GM12878 (cell line): Measurements from ENCODE around the gene GUCA2B. TPM values are rescaled to one million over a fixed set of nuclear protein-coding genes. Genes with fewer than 3 reads are reported as not detected.

Experiments used
- ATAC-seq: fragments of 200-7000 bp; cut with Tn5 transposase; 3 replicates; pipeline ENCODE4 v1.9.1; 2020; ENCODE audit warnings: mild to moderate bottlenecking, moderate library complexity
- BruUV-seq: library from RNA; stranded (reverse); fragments of 400-500 nt; replicated peaks from 2 replicates; lab custom pipeline; 2021; lab: Mats Ljungman, UMichigan
- CTCF ChIA-PET: fragments of 300-600 bp; sonication (Branson Sonifier 250); formaldehyde crosslinking; extraction: SDS; loops from one replicate; lab custom pipeline; 2021; ENCODE audit warnings: inconsistent platforms; lab: Yijun Ruan, JAX
- POLR2A ChIA-PET: fragments of 350-600 bp; formaldehyde crosslinking; extraction: SDS; loops from one replicate; lab custom pipeline; 2021; ENCODE audit warnings: inconsistent platforms; lab: Charles Lee
- RAD21 ChIA-PET: fragments of 300-600 bp; sonication (Branson Sonifier 250); formaldehyde crosslinking; loops from one replicate; lab custom pipeline; 2023; ENCODE audit warnings: antibody characterized with exemption; ENCODE audit not compliant: unreplicated experiment; lab: Charles Lee
- SMC1A ChIA-PET: fragments of 300-600 bp; sonication (Branson Sonifier 250); formaldehyde crosslinking; loops from one replicate; lab custom pipeline; 2023; ENCODE audit not compliant: unreplicated experiment, uncharacterized antibody; lab: Charles Lee
- DNase-seq: peaks from one replicate; pipeline ENCODE4 v3.0.0-alpha.2; 2011; ENCODE audit warnings: low read depth, low spot score
- FAIRE-seq: peaks from 3 replicates; lab custom pipeline; 2011; peaks lifted over from hg19 to GRCh38; lab: Jason Lieb, UNC
- H2AFZ ChIP-seq: 2 replicates; pipeline ENCODE4 v1.6.0; 2011; ENCODE audit warnings: low read depth, low read length, control low read depth; ENCODE audit not compliant: control insufficient read depth
- H3K27ac ChIP-seq: 2 replicates; pipeline ENCODE4 v1.5.1; 2011; ENCODE audit warnings: control low read depth; ENCODE audit not compliant: control insufficient read depth, insufficient read depth
- H3K27me3 ChIP-seq, 2 experiments: replicated peaks in 1 of 2; 2 replicates each; pipeline versions ENCODE4 v1.6.0 to v1.6.1; 2011; ENCODE audit warnings: low read length in 1 of 2; ENCODE audit not compliant: control insufficient read depth in 2 of 2, insufficient read depth in 2 of 2
- H3K36me3 ChIP-seq, 2 experiments: 2 replicates each; pipeline ENCODE4 v1.5.1; 2011; ENCODE audit warnings: low read length in 1 of 2; ENCODE audit not compliant: control insufficient read depth in 2 of 2, insufficient read depth in 2 of 2
- H3K4me1 ChIP-seq: 2 replicates; pipeline ENCODE4 v1.6.1; 2011; ENCODE audit warnings: mild to moderate bottlenecking, low read length, moderate library complexity, mixed read lengths; ENCODE audit not compliant: control insufficient read depth, insufficient read depth
- H3K4me2 ChIP-seq: 2 replicates; pipeline ENCODE4 v1.6.0; 2011; ENCODE audit warnings: control low read depth; ENCODE audit not compliant: control insufficient read depth, insufficient read depth
- H3K4me3 ChIP-seq: fragments of 200-600 bp; sonication (generic); 2 replicates; pipeline ENCODE4 v1.5.1; 2016
- H3K79me2 ChIP-seq: 2 replicates; pipeline ENCODE4 v1.6.0; 2011; ENCODE audit warnings: low read length; ENCODE audit not compliant: control insufficient read depth, insufficient read depth
- H3K9ac ChIP-seq: 2 replicates; pipeline ENCODE4 v1.8.0; 2011; ENCODE audit warnings: low read length, control low read depth, mixed read lengths; ENCODE audit not compliant: control insufficient read depth, insufficient read depth
- H3K9me3 ChIP-seq: replicated peaks from 3 replicates; pipeline ENCODE4 v1.5.1; 2011; ENCODE audit warnings: mild to moderate bottlenecking, low read length; ENCODE audit not compliant: control insufficient read depth, insufficient read depth
- H4K20me1 ChIP-seq: 2 replicates; pipeline ENCODE4 v1.6.0; 2011; ENCODE audit not compliant: control insufficient read depth, insufficient read depth
- BCL11A ChIP-seq: IDR thresholded peaks from 2 replicates; pipeline ENCODE4 v1.6.1; 2011; ENCODE audit warnings: low read depth, low read length
- EP300 ChIP-seq, 2 experiments: fragments of 150-350 bp in 1 of 2; IDR thresholded peaks; 2 replicates each; pipeline ENCODE4 v1.6.1; 2011 to 2012; ENCODE audit warnings: low read depth in 2 of 2, low read length in 2 of 2, borderline replicate concordance in 1 of 2, improper control_type of control experiment in 1 of 2, inconsistent platforms in 1 of 2; ENCODE audit not compliant: control insufficient read depth in 1 of 2
- KDM1A ChIP-seq: fragments of 200-600 bp; sonication (generic); IDR thresholded peaks from 2 replicates; pipeline ENCODE4 v1.6.1; 2016; ENCODE audit warnings: borderline replicate concordance
- SIN3A ChIP-seq: IDR thresholded peaks from 2 replicates; pipeline ENCODE4 v1.6.1; 2012; ENCODE audit warnings: low read depth, low read length, improper control_type of control experiment
- ZNF384 ChIP-seq: IDR thresholded peaks from 2 replicates; pipeline ENCODE4 v1.6.1; 2012; ENCODE audit warnings: low read depth, mild to moderate bottlenecking, low read length, improper control_type of control experiment, borderline replicate concordance
- ZSCAN29 ChIP-seq: fragments of 450-650 bp; IDR thresholded peaks from 2 replicates; pipeline ENCODE4 v1.6.1; 2017; ENCODE audit warnings: mild to moderate bottlenecking, moderate library complexity
- WGBS: methylation state at CpG from one replicate; pipeline ENCODE4 v1.1.6; 2016; ENCODE audit warnings: low lambda C conversion rate; ENCODE audit not compliant: insufficient replicate concordance, insufficient coverage; ENCODE audit errors: missing lambda C conversion rate; 5-methylcytosine and 5-hydroxymethylcytosine counted together
- in situ Hi-C: fragments of 300-500 bp; cut with MboI; formaldehyde crosslinking; loops from 9 replicates; pipeline ENCODE4 v1.14.3; 2018; ENCODE audit warnings: mixed read lengths
- intact Hi-C: fragments of 100-400 bp; cut with micrococcal nuclease; formaldehyde crosslinking; loops from one replicate; pipeline ENCODE4 v1.14.2; 2022; ENCODE audit not compliant: unreplicated experiment
- polyA plus RNA-seq, 11 experiments: library from polyadenylated mRNA; depleted of rRNA in 4 of 11; unstranded in 6 of 11; stranded (reverse) in 5 of 11; fragments of >200 nt; fragmentation: Nextera tagmentation in 4 of 11; fragmentation: Illumina TruSeq in 1 of 11; extraction: Ambion mirVana in 4 of 11; extraction: Trizol in 1 of 11; gene quantifications; 1 replicate in 1 of 11; 2 replicates in 10 of 11; pipeline versions ENCODE4 v1.2.1 to v1.2.3, GENCODE V29; 2011 to 2016; ENCODE audit warnings: inconsistent platforms in 2 of 11, missing spikeins in 2 of 11, low read depth in 1 of 11
- total RNA-seq, 4 experiments: library from RNA; depleted of rRNA in 3 of 4; stranded (reverse); fragments of >200 nt in 3 of 4; fragmentation: Illumina TruSeq in 1 of 4; extraction: Trizol in 1 of 4; gene quantifications; 2 replicates each; pipeline versions ENCODE4 v1.2.1 to v1.2.3, GENCODE V29; 2013 to 2021
- TF ChIP-seq, protein P1 (sequence below): IDR thresholded peaks from 2 replicates; pipeline ENCODE4 v1.6.1; 2012; ENCODE audit warnings: low read depth, low read length, improper control_type of control experiment

Gene GUCA2B
- total and polyA plus RNA-seq, 10 of the 15 experiments (the other 5 are each of a cell fraction or from before 2014, with no cell fraction given), result not detected

DNA sequence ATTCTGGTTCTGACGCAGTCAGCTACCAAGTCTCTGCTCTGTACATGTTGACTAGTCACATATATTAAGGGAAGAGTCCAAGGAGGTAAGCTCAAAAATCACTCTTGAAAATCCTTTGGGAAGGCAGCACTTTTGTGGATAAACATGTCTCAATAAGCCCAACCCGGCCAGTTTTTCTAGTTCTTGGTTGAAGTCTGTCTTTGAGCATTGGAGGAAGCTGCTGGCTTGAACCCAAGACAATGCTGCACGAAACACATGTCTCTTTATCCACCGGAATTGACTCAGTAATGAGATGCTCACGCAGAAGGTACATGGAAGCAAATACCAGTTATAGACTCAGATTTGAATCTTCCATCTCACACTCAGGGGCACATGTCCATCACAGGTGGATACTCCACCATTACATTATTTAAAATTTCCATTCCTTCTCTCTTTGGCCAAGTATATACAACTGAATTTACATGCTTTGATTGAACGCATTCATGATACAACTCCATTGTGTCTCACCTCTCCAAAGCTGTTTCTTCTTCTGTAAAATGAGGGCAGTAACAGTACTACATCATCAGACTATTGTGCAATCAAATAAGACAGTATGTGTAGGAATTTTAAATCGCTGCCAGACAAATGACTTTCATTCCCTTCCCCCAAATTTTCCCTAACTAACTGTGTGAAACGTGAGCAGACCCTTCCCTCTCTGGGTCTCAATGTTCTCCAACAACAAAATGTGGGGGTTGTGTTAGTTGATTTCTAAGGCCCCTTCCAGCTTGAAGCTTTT lies 20.9 kb downstream of the GUCA2B start:
- Histone ChIP-seq H3K9me3 (no peaks in the 10 kb centered on the region), H3K79me2 (no peaks in the 10 kb centered on the region), H3K27me3 (no peaks in the 10 kb centered on the region), H3K27ac (no peak overlapping the region), H4K20me1 (no peaks in the 10 kb centered on the region), H2AFZ (no peak overlapping the region), H3K36me3 (peaks cover 0 to 3% of the 10 kb centered on the region in 2 experiments; a peak in 3 of 4 replicates), H3K9ac (no peak overlapping the region), H3K4me1 (no peaks in the 10 kb centered on the region), H3K4me2 (no peak overlapping the region), H3K4me3 (no peak overlapping the region)
- TF ChIP-seq ZSCAN29, result no peak
- TF ChIP-seq SIN3A, result no peak
- TF ChIP-seq, protein P1, sequence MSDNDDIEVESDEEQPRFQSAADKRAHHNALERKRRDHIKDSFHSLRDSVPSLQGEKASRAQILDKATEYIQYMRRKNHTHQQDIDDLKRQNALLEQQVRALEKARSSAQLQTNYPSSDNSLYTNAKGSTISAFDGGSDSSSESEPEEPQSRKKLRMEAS, result no peak
- no peak for TF ChIP-seq KDM1A
- no peak for TF ChIP-seq ZNF384
- TF ChIP-seq BCL11A, result no peak
- TF ChIP-seq EP300 (IDR thresholded peaks at IDR 0.05; ENCODE audit: borderline replicate concordance in 1 of 2, control insufficient read depth in 1 of 2, low read depth in 2 of 2, low read length in 2 of 2), result no peak
- ATAC-seq (no peak), FAIRE-seq (no peak), DNase-seq (no peak)
- SMC1A ChIA-PET, result interaction anchor here (0.6 to 2.8 kb wide), 24 partner anchors 9 to 658 kb away, joined by 3 to 19 read pairs (median 4); no protein-coding TSS in a partner anchor
- WGBS, result 91% methylated on average over 8 of the region's 8 CpGs
- in situ Hi-C loops, result loop anchor here (10.0 kb wide), 1 partner anchor 599 kb away; no protein-coding TSS in a partner anchor
- CTCF ChIA-PET, result interaction anchor here (0.5 to 4.2 kb wide), 74 partner anchors 12 to 905 kb away, joined by 3 to 48 read pairs (median 3); partner anchors contain the start of gene GUCA2A
- no TSS peak for BruUV-seq
- intact Hi-C loops, result loop anchor here (1.0 to 10.0 kb wide), 3 partner anchors 27 to 600 kb away; partner anchors contain the start of gene CCDC30
- POLR2A ChIA-PET, result interaction anchor here (0.6 kb wide), 2 partner anchors 284 to 552 kb away, joined by 3 to 4 read pairs; no protein-coding TSS in a partner anchor
- RAD21 ChIA-PET, result interaction anchor here (0.6 to 3.0 kb wide), 23 partner anchors 13 to 658 kb away, joined by 3 to 28 read pairs (median 4); partner anchors contain the start of gene FOXJ3
